ENCODE results near the gene HOXB9. TPM values are rescaled to one million over a fixed set of nuclear protein-coding genes. Genes with fewer than 3 reads are reported as not detected.

The HOXB9 gene
- total RNA-seq, 4 donors from 2014 or later = 0.43 to 1.0 TPM; not detected in 2

DNA sequence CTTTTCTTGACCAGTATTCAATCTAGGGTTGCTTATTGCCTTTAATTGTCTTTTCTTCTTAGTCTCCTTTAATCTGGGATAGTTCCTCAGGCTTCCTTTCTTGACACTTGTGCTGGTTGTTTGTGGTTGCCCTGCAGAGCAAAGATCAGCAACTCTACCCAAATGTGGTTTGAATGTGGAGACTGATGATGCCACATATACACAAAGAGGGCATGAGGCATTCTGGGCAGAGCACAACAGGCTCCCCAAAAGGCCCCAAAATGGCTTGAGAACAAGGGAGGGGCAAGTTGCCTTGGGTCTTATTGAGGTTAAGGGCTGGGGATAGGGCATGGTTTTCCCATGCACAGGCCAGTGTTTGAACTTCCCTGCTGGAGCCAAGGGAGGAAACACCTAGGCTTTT lies 29.8 kb upstream of the HOXB9 start:
- TF ChIP-seq, protein P1, sequence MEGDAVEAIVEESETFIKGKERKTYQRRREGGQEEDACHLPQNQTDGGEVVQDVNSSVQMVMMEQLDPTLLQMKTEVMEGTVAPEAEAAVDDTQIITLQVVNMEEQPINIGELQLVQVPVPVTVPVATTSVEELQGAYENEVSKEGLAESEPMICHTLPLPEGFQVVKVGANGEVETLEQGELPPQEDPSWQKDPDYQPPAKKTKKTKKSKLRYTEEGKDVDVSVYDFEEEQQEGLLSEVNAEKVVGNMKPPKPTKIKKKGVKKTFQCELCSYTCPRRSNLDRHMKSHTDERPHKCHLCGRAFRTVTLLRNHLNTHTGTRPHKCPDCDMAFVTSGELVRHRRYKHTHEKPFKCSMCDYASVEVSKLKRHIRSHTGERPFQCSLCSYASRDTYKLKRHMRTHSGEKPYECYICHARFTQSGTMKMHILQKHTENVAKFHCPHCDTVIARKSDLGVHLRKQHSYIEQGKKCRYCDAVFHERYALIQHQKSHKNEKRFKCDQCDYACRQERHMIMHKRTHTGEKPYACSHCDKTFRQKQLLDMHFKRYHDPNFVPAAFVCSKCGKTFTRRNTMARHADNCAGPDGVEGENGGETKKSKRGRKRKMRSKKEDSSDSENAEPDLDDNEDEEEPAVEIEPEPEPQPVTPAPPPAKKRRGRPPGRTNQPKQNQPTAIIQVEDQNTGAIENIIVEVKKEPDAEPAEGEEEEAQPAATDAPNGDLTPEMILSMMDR (IDR thresholded peaks at IDR 0.05) = no peak
- TF ChIP-seq POLR2A (IDR thresholded peaks at IDR 0.05) = no peak
- Histone ChIP-seq H3K36me3 (no peaks in the 10 kb centered on the region), H3K4me1 (no peaks in the 10 kb centered on the region), H3K9me3 (no peaks in the 10 kb centered on the region), H3K27me3 (no peaks in the 10 kb centered on the region), H3K27ac (no peak overlapping the region), H3K4me3 (no peak overlapping the region)
- DNase-seq = no peak
- intact Hi-C loops (cut with DNase I; ENCODE audit: low total_unique reads) = no loop called here

DNA sequence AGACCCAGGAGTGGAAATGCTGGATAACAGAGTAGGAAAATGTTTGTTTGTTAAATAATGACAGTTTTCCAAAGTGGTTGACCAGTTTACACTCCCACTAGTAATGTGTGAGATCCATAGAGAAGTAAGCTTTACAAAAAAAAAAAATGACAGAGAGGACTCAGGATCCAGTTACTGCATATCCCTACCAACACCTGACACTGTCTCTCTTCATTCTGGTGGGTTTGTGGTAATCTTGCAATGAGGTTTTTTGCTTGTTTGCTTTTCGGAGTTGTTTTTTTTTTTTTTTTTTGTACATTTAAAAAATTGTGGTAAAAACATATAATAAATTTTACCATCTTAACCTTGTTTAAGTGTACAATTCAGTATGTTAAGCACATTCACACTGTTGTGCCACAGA lies 23.6 kb upstream of the HOXB9 start:
- Histone ChIP-seq H3K27ac (no peak overlapping the region), H3K4me3 (no peak overlapping the region), H3K36me3 (no peaks in the 10 kb centered on the region), H3K9me3 (no peaks in the 10 kb centered on the region), H3K27me3 (peaks cover 0 to 31% of the 10 kb centered on the region in 2 donors), H3K4me1 (no peaks in the 10 kb centered on the region)
- intact Hi-C loops (cut with DNase I; ENCODE audit: low total_unique reads) = no loop called here
- no peak for TF ChIP-seq POLR2A (IDR thresholded peaks at IDR 0.05)
- TF ChIP-seq, protein P1 (IDR thresholded peaks at IDR 0.05) = no peak
- DNase-seq = no peak

DNA sequence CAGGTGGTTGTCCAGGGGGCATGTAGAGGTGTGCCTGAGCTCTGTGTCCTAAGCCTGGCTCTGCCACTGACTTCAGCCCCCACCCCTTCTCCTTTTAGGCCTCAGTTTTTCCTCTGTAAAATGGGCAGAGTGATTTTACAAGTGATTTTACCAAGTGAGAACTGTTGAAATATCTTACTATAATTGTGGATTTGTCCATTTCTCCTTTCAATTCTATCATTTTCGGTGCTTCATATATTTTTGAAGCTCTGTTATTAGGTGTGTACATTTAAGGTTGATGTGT lies 21.7 kb upstream of the HOXB9 start:
- no peaks in the 10 kb centered on the region for H3K4me1 ChIP-seq
- no peak for DNase-seq
- H3K27me3 ChIP-seq = peaks cover 0 to 32% of the 10 kb centered on the region in 2 donors
- H3K36me3 ChIP-seq = no peaks in the 10 kb centered on the region
- no peaks in the 10 kb centered on the region for H3K9me3 ChIP-seq
- H3K4me3 ChIP-seq = no peak overlapping the region
- TF ChIP-seq POLR2A (IDR thresholded peaks at IDR 0.05) = no peak
- TF ChIP-seq, protein P1 (IDR thresholded peaks at IDR 0.05) = no peak
- no peak overlapping the region for H3K27ac ChIP-seq
- intact Hi-C loops (cut with DNase I; ENCODE audit: low total_unique reads) = no loop called here

DNA sequence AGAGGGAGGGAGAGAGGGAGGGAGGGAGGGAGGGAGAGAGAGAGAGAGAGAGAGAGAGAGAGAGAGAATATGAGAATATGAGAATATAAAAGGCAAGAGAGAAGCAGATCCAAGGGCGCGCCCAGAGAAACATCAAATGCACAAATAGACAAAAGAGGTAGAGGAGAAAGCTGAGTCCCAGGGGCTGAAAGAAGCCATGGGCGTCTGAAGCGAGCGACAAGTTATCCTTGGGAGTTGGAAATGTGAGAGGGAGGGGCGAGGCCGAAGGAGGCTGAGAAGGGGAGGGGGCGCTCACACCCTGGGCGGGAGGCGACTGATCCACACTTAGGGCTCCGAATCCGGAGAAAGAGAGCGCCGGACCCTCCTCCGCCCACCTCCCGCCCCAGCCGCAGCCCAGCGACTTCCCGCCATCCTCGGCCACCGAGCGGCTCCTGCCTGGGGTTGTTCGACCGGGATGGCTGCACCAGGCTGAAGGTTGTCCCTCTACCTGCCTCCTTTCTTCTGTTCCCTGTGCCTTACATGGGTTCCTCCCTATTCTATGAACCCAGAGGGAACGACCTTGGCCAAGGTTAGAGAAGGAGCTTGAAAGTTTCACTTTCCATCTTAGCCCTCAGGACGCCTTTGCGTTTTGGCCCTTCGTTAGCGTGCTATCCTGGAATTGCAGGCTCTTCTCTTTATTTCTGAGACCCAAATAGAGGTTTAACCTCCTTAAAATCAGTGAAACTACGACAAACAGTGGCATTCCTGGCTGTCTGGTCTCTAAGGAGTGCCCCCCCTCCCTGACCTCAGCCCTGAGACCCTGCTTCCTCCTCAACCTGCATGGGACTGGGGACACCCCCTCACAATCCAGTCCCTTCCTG lies 21.2 kb upstream of the HOXB9 start:
- Histone ChIP-seq H3K9me3 (no peaks in the 10 kb centered on the region), H3K36me3 (no peaks in the 10 kb centered on the region), H3K27ac (no peak overlapping the region), H3K27me3 (peaks cover 0 to 37% of the 10 kb centered on the region in 2 donors), H3K4me1 (no peaks in the 10 kb centered on the region), H3K4me3 (peak overlapping the region; percentile 13 to 14)
- TF ChIP-seq, protein P1 (IDR thresholded peaks at IDR 0.05) = no peak
- TF ChIP-seq POLR2A (IDR thresholded peaks at IDR 0.05) = no peak
- intact Hi-C loops (cut with DNase I; ENCODE audit: low total_unique reads) = no loop called here
- no peak for DNase-seq

DNA sequence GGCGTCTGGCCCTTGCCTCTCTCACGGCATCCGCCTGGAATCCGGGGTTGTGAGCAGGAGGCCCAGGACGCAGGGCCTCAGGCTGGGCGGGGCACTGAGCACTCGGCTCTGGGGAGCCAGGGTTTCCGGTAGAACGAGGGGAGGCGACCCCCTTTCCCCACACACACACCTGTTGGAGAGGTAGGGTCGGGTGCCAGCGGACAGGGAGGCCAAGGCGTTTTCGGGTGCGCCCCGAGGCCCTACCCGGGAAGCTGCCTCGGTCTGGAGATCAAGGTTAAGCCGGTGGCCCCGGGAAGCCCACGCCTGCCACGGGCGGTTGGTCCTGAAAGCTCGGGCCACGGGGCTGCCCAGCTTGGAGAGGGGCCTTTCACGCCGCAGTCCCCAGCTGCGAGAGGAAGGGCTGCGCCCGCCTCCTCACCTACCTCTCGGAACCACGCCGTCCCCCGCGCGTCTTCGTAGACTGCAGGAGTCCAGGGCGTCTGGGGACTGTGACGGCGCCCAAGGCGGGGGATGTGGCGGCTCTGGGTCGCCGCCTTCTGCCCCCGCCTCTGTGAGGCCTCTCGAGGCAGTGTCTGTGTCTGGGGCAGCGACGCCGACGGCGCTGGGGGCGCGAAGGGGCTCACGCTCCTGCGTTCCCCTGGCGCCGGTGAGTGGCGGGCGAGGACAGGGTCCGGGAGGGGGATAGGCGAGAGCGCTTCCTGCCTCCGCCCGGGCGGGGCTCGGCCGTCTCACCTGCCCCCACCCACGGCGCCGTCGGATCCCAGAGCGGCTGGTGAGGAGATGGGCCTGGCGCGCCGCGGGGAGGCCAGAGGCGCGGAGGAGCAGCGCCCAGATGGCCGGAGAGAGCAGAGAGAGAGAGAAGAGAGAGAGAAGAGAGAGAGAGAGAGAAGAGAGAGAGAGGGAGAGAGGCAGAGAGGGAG lies 20.3 kb upstream of the HOXB9 start:
- Histone ChIP-seq H3K27ac (no peak overlapping the region), H3K4me3 (no peak overlapping the region), H3K36me3 (no peaks in the 10 kb centered on the region), H3K9me3 (no peaks in the 10 kb centered on the region), H3K4me1 (no peaks in the 10 kb centered on the region), H3K27me3 (peaks cover 4 to 46% of the 10 kb centered on the region in 2 donors)
- TF ChIP-seq POLR2A (IDR thresholded peaks at IDR 0.05) = no peak
- TF ChIP-seq, protein P1 (IDR thresholded peaks at IDR 0.05) = no peak
- intact Hi-C loops (cut with DNase I; ENCODE audit: low total_unique reads) = no loop called here
- DNase-seq = no peak
